Measurements from ENCODE around the gene PRSS38.
"Not testable (repeated sequence)": the region's sequence is repeated elsewhere in the genome, so short reads cannot be mapped to it uniquely, and the experiment has no call there.

PRSS38 gene

GRCh38 chr1:227870366-227870765 is 54.9 kb downstream of the PRSS38 start:
- TF ChIP-seq CTCF (IDR thresholded peaks at IDR 0.05), result no peak
- no peaks in the 10 kb centered on the region for H3K27me3 ChIP-seq (ENCODE audit: control insufficient read depth, insufficient read depth, low read length)
- no peak overlapping the region for H3K4me3 ChIP-seq (ENCODE audit: low read depth, low read length)
- H3K27ac ChIP-seq, result no peak overlapping the region
- H3K4me2 ChIP-seq (ENCODE audit: low read length), result no peak overlapping the region
- H3K36me3 ChIP-seq (ENCODE audit: control insufficient read depth, insufficient read depth, low read length), result no peaks in the 10 kb centered on the region
- no peaks in the 10 kb centered on the region for H3K4me1 ChIP-seq
- H2AFZ ChIP-seq, result no peak overlapping the region
- no peaks in the 10 kb centered on the region for H3K79me2 ChIP-seq
- no peaks in the 10 kb centered on the region for H3K9me3 ChIP-seq (ENCODE audit: control insufficient read depth, low read length)
- no peak overlapping the region for H3K9ac ChIP-seq

- not testable (repeated sequence) for H3K4me2 ChIP-seq (ENCODE audit: low read length); H3K9me3 ChIP-seq (ENCODE audit: control insufficient read depth, low read length); H3K4me3 ChIP-seq (ENCODE audit: low read depth, low read length); H2AFZ ChIP-seq; H3K9ac ChIP-seq; H3K4me1 ChIP-seq; H3K79me2 ChIP-seq; H3K27me3 ChIP-seq (ENCODE audit: control insufficient read depth, insufficient read depth, low read length); H3K36me3 ChIP-seq (ENCODE audit: control insufficient read depth, insufficient read depth, low read length); H3K27ac ChIP-seq
Observed at GRCh38 chr1:227871892-227872291, 56.4 kb downstream of the PRSS38 start.

- H3K79me2 ChIP-seq; H2AFZ ChIP-seq; H3K9ac ChIP-seq; H3K4me2 ChIP-seq (ENCODE audit: low read length); H3K4me1 ChIP-seq; H3K36me3 ChIP-seq (ENCODE audit: control insufficient read depth, insufficient read depth, low read length); H3K4me3 ChIP-seq (ENCODE audit: low read depth, low read length); H3K9me3 ChIP-seq (ENCODE audit: control insufficient read depth, low read length); H3K27me3 ChIP-seq (ENCODE audit: control insufficient read depth, insufficient read depth, low read length); H3K27ac ChIP-seq: not testable (repeated sequence)
Observed at GRCh38 chr1:227877810-227878209, 62.3 kb downstream of the PRSS38 start.

GRCh38 chr1:227880342-227880924 is 65.0 kb downstream of the PRSS38 start:
- no peaks in the 10 kb centered on the region for H3K79me2 ChIP-seq
- TF ChIP-seq CTCF (IDR thresholded peaks at IDR 0.05), result no peak
- no peaks in the 10 kb centered on the region for H3K4me1 ChIP-seq
- H3K9me3 ChIP-seq (ENCODE audit: control insufficient read depth, low read length), result no peaks in the 10 kb centered on the region
- no peaks in the 10 kb centered on the region for H3K36me3 ChIP-seq (ENCODE audit: control insufficient read depth, insufficient read depth, low read length)
- H3K27me3 ChIP-seq (ENCODE audit: control insufficient read depth, insufficient read depth, low read length), result no peaks in the 10 kb centered on the region
- no peak overlapping the region for H3K4me2 ChIP-seq (ENCODE audit: low read length)
- H2AFZ ChIP-seq, result no peak overlapping the region
- H3K9ac ChIP-seq, result no peak overlapping the region
- no peak overlapping the region for H3K4me3 ChIP-seq (ENCODE audit: low read depth, low read length)
- H3K27ac ChIP-seq, result no peak overlapping the region

DNA sequence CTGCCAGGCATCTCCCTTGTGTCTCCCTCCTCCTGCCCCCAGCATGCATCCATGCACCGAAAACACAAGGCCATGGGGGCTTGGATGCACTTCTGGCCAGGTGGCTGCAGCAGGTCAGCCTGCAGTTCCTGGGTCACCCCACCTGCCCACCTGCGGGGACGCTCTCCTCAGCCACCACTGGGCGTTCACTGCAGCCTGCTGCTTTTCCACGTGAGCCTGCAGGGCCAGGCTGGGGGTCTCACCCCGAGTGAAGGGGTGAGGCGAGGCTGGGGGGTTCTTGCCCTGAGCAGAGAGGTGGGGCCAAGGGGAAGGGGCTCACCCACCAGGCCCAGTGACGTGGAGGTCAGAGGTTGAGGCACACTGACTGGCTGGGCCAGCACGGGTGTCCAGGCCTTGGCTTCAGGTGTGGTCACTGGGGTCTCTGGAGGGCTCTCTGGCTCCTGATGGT is 67.6 kb downstream of the PRSS38 start:
- Histone ChIP-seq H3K36me3 (ENCODE audit: control insufficient read depth, insufficient read depth, low read length) (no peaks in the 10 kb centered on the region), H3K27me3 (ENCODE audit: control insufficient read depth, insufficient read depth, low read length) (no peaks in the 10 kb centered on the region), H3K9ac (no peak overlapping the region), H3K4me1 (no peaks in the 10 kb centered on the region), H3K79me2 (no peaks in the 10 kb centered on the region), H2AFZ (no peak overlapping the region), H3K4me3 (ENCODE audit: low read depth, low read length) (no peak overlapping the region), H3K27ac (no peak overlapping the region), H3K4me2 (ENCODE audit: low read length) (no peak overlapping the region), H3K9me3 (ENCODE audit: control insufficient read depth, low read length) (no peaks in the 10 kb centered on the region)
- no peak for TF ChIP-seq CTCF (IDR thresholded peaks at IDR 0.05)
